RKO (cell line): ENCODE data around the gene IQGAP2.

ENCODE experiments used
- DNase-seq: peaks from one replicate; pipeline ENCODE4 v3.0.0-alpha.2; 2016; ENCODE audit warnings: low spot score

The IQGAP2 gene

DNA sequence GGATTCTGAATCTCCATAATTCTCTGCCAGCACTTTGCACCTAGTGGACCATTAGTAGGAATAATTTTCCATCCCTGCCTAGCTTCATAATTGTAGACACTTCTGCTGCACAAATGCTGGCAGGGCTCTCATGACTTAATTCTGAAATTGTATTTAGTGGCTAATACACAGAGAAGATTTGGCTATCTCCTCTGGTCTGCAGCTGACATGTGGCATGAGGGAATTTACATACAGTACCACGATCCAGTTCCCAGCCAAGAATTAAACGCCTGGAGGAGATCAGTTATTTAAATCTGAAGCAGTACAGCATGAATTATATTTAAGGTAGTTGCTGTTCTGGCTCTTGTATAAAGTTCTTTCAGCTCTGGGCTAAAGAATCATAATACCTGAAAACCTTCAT lies 46.5 kb downstream of the IQGAP2 start:
- DNase-seq, result no peak

DNA sequence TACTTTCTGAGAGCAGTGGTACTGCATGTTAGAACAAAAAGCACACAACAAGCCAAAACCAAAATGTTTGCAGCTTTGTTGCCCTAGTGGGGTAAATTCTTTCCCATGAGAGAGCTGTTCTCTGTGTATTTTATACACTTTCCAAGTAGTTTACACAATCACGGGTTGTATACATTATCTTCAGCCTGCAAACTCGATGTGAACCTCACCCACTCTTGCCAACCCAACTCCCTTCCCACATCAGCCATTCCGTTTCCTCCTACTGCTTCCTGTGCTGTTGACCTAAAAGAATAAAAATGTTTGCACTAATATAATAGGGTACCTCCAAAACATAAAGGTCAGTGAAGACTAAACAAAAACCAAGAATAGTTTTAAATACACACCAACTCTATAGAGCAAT lies 47.0 kb downstream of the IQGAP2 start:
- DNase-seq, result no peak

- DNase-seq, result no peak
Measured at GRCh38 chr5:76451031-76451701, 48.1 kb downstream of the IQGAP2 start.

- no peak for DNase-seq
Measured at GRCh38 chr5:76455531-76456133, 52.5 kb downstream of the IQGAP2 start.

DNA sequence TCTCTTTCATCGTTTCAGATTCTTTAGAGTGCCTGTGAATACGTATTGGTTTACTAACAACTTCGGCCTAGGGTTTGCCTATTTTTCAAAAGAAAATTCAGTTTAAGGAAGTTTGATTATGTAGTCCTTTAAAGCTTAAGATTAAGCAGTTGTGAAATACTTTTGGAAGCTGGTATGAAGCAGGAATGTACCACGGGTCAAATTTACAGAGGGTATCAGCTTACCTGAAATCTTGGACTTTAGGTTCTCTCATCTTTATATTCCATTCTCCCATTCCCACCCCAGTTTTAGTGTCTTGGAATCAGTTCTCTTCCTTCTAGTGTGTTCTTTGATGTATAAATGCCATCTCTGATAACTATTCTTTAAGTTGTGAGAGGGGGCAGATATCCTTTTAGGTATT lies 53.2 kb downstream of the IQGAP2 start:
- no peak for DNase-seq

GRCh38 chr5:76457674-76458485 lies 54.8 kb downstream of the IQGAP2 start:
- no peak for DNase-seq

GRCh38 chr5:76458486-76458830 lies 55.4 kb downstream of the IQGAP2 start:
- DNase-seq, result no peak

DNA sequence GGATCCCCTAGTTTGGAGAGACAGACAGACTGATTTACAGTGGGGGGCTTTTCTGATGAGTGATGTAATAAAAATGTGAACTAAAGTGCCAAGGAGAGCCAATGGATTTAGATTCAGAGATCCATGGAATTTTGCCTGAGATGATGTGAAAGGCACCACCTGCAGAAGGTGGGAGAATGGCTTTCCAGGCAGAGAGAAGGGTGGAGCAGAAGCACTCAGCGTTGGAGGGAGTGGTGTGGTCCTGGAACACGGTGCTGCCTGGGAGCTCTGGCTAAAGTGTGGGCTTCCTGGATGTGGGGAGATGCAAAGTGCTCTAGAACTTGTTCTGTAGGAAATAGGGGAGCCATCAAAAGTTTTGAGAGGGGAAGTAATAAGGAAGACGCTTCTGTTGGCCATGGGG lies 57.0 kb downstream of the IQGAP2 start:
- DNase-seq, result no peak

- no peak for DNase-seq
Measured at GRCh38 chr5:76462097-76462667, 59.1 kb downstream of the IQGAP2 start.

GRCh38 chr5:76467216-76467615 lies 64.1 kb downstream of the IQGAP2 start:
- DNase-seq, result no peak

DNA sequence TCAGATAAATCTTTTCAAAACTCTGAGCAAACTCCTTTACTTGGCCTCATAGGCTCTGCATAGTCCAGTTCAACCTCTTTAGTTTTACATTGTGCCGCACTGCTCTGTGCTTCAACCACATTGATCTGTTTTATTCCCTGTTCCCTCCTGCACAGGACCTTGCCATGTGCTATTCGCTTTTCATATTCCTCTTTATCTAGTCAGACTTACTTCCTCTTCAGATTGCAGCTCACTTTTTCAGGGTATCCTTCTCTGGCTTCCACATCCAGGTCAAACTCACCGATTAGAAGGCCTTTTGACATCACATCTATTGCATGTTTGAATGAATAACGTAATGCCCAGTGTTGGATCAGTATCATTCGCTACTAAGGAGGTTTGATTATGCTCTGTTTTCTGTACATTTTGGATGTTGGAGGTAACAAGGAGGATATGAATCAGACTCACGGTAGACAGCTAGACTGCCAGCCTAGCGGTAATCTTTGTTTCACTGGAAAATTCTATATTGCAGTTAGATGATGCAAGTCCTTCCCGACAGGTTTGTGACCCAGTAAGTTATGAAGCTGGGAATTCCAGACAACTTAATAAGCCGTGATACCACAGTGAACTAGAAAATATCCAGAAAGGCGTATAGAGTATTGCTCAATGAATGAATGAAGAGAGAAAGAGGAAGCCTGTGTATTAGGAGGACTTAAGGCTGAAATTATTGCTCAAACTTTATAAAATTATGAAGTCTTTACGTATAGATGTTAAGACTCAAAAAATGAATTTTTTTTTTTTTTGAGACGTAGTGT lies 65.7 kb downstream of the IQGAP2 start:
- no peak for DNase-seq

DNA sequence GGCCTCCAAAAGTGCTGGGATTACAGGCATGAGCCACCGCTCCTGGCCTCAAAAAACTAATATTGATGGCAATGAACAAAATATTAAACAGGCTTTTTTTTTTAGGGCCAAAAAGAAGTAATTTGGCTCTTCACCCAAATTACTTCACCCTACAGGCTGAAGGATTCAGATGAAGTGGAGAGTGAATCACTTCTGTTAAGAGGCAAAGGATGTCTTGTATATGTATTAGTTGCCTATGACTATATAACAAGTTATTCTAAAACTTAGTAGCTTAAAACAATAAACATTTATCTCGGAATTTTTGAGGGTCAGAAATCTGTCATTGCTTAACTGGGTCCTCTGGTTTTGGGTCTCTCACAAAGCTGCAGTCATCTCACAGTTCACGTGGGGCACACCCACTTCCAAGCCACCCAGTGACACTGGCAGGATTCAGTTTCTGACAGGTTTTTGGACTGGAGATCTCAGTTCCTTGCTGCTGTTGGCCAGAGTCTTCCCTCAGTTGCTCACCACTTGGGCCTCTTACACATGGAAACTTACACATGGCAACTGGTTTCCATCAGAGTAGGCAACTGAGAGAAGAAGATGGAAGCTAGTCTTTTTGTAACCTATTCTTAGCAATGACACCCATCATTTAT lies 66.7 kb downstream of the IQGAP2 start:
- DNase-seq, result no peak

DNA sequence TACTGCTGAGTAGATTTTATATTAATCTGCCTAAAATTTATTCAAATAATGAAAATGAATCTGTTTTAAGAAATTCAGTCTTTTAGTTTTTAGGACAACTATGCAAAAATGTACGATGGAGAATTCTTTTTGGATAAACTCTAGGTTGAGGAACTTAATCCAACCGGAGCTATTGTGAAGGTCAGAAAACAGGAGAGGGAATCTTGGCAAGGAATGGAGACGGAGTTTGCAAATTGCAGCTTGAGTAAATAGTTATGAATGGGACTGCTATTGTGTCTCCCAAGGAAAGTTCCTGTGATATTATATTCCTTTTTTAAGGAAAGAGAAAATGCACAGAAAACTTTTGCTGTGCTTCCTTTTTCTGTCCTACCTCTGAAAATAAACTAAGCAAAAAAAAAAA lies 67.9 kb downstream of the IQGAP2 start:
- no peak for DNase-seq

DNA sequence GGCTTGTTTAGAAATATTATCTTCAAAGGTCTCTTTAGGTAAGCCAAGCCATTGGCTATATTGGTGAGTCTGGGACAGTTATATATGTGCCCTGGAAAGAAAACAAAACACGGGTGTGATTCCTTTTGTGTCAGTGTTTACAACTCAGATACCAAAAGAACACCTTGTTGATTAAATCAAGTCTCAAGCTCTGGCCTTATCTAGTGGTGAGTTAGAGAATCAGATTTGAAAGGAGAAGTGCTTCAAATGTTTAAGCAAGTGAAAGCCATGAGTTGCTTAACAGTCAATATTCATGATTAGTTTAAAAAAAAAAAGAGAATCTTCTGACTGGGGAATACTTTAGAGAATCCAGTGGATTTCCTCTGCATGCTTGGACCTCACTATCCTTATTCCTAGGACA lies 68.3 kb downstream of the IQGAP2 start:
- DNase-seq, result no peak

- no peak for DNase-seq
Measured at GRCh38 chr5:76471987-76472334, 68.9 kb downstream of the IQGAP2 start.

DNA sequence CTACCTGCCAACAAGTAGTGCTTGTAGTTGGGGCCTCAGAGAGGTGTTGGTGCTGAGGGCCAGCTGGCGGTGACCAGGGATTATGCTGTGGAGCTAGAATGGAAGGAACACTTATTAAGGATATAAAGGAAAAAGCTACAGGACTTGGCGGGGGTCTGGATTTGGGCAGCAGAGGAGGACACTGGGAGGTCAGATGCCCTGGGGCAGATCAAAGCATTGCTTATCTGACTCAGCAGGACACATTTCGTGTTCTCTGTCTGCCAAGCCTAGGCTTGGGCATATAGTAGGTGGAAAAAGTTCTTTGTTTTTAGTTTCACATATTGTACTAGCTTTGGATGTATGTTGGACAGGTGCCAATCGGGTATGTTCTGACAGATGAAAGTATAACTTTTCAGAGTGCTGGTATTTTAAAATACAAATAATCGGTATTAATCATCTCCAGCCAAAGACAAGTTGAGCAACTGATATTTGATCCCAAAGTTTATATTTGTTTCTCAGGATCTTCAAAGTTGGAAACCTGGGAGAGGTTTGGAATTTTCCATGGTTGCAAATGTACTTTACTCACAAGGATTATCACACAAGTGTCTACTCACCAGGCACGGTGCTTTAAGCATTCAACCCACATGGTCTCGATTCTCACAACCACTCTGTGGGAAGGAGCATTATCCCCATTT lies 69.4 kb downstream of the IQGAP2 start:
- no peak for DNase-seq

- no peak for DNase-seq
Measured at GRCh38 chr5:76473009-76473336, 69.9 kb downstream of the IQGAP2 start.

DNA sequence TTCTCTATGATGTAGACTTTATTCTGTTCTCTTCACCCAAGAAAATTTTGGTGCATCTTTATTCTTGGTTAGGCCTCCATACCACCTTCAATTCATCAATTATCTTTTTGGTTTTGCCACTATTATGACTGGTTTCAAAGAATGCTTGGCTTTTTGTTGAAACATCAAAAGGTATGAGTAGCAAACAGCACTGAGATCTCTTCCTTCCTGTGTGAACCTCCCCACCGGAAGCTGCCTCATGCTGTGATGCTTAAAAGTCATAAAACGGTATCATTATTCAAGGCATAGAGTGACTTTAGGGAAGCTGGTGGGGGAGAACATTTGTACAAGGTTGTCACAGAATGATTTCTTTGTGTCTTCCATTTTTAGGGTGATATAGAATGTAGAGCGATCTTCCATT lies 70.6 kb downstream of the IQGAP2 start:
- DNase-seq, result no peak

GRCh38 chr5:76474377-76474776 lies 71.3 kb downstream of the IQGAP2 start:
- DNase-seq, result no peak

DNA sequence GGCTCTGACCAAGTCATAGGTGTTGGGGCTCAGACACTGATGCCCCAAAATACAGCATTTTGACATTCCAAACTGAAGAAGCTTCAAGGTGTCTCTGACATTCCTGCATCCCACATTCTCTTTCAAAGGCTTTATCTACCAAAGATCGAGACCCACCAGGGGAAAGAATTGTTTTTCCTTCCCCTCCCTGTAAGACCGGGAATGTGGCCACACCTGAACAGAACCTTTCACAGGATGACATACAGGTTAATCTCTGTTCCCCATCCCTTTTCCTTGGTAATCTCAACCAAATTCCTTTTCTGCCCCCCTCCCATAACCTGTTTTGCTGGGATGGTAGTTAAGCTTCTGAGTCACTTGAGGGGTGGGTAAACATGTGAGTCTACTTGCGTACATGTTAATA lies 72.3 kb downstream of the IQGAP2 start:
- DNase-seq, result no peak

GRCh38 chr5:76475936-76476335 lies 72.9 kb downstream of the IQGAP2 start:
- no peak for DNase-seq
